GM12878 (cell line): Measurements from ENCODE around the gene PLEKHA7. TPM values are rescaled to one million over a fixed set of nuclear protein-coding genes. Genes with fewer than 3 reads are reported as not detected.

ENCODE experiments used
- ATAC-seq: fragments of 200-7000 bp; cut with Tn5 transposase; 3 replicates; pipeline ENCODE4 v1.9.1; 2020; ENCODE audit warnings: mild to moderate bottlenecking, moderate library complexity
- BruUV-seq: library from RNA; stranded (reverse); fragments of 400-500 nt; replicated peaks from 2 replicates; lab custom pipeline; 2021; lab: Mats Ljungman, UMichigan
- CTCF ChIA-PET: fragments of 300-600 bp; sonication (Branson Sonifier 250); formaldehyde crosslinking; extraction: SDS; loops from one replicate; lab custom pipeline; 2021; ENCODE audit warnings: inconsistent platforms; lab: Yijun Ruan, JAX
- POLR2A ChIA-PET: fragments of 350-600 bp; formaldehyde crosslinking; extraction: SDS; loops from one replicate; lab custom pipeline; 2021; ENCODE audit warnings: inconsistent platforms; lab: Charles Lee
- RAD21 ChIA-PET: fragments of 300-600 bp; sonication (Branson Sonifier 250); formaldehyde crosslinking; loops from one replicate; lab custom pipeline; 2023; ENCODE audit warnings: antibody characterized with exemption; ENCODE audit not compliant: unreplicated experiment; lab: Charles Lee
- SMC1A ChIA-PET: fragments of 300-600 bp; sonication (Branson Sonifier 250); formaldehyde crosslinking; loops from one replicate; lab custom pipeline; 2023; ENCODE audit not compliant: unreplicated experiment, uncharacterized antibody; lab: Charles Lee
- DNase-seq: peaks from one replicate; pipeline ENCODE4 v3.0.0-alpha.2; 2011; ENCODE audit warnings: low read depth, low spot score
- FAIRE-seq: peaks from 3 replicates; lab custom pipeline; 2011; peaks lifted over from hg19 to GRCh38; lab: Jason Lieb, UNC
- H2AFZ ChIP-seq: 2 replicates; pipeline ENCODE4 v1.6.0; 2011; ENCODE audit warnings: low read depth, low read length, control low read depth; ENCODE audit not compliant: control insufficient read depth
- H3K27ac ChIP-seq: 2 replicates; pipeline ENCODE4 v1.5.1; 2011; ENCODE audit warnings: control low read depth; ENCODE audit not compliant: control insufficient read depth, insufficient read depth
- H3K27me3 ChIP-seq, 2 experiments: replicated peaks in 1 of 2; 2 replicates each; pipeline versions ENCODE4 v1.6.0 to v1.6.1; 2011; ENCODE audit warnings: low read length in 1 of 2; ENCODE audit not compliant: control insufficient read depth in 2 of 2, insufficient read depth in 2 of 2
- H3K36me3 ChIP-seq, 2 experiments: 2 replicates each; pipeline ENCODE4 v1.5.1; 2011; ENCODE audit warnings: low read length in 1 of 2; ENCODE audit not compliant: control insufficient read depth in 2 of 2, insufficient read depth in 2 of 2
- H3K4me1 ChIP-seq: 2 replicates; pipeline ENCODE4 v1.6.1; 2011; ENCODE audit warnings: mild to moderate bottlenecking, low read length, moderate library complexity, mixed read lengths; ENCODE audit not compliant: control insufficient read depth, insufficient read depth
- H3K4me2 ChIP-seq: 2 replicates; pipeline ENCODE4 v1.6.0; 2011; ENCODE audit warnings: control low read depth; ENCODE audit not compliant: control insufficient read depth, insufficient read depth
- H3K4me3 ChIP-seq: fragments of 200-600 bp; sonication (generic); 2 replicates; pipeline ENCODE4 v1.5.1; 2016
- H3K79me2 ChIP-seq: 2 replicates; pipeline ENCODE4 v1.6.0; 2011; ENCODE audit warnings: low read length; ENCODE audit not compliant: control insufficient read depth, insufficient read depth
- H3K9ac ChIP-seq: 2 replicates; pipeline ENCODE4 v1.8.0; 2011; ENCODE audit warnings: low read length, control low read depth, mixed read lengths; ENCODE audit not compliant: control insufficient read depth, insufficient read depth
- H3K9me3 ChIP-seq: replicated peaks from 3 replicates; pipeline ENCODE4 v1.5.1; 2011; ENCODE audit warnings: mild to moderate bottlenecking, low read length; ENCODE audit not compliant: control insufficient read depth, insufficient read depth
- H4K20me1 ChIP-seq: 2 replicates; pipeline ENCODE4 v1.6.0; 2011; ENCODE audit not compliant: control insufficient read depth, insufficient read depth
- BRCA1 ChIP-seq: IDR thresholded peaks from 2 replicates; pipeline ENCODE4 v1.6.1; 2011; ENCODE audit warnings: low read depth, low read length, improper control_type of control experiment
- CBX5 ChIP-seq: sonication (generic); IDR thresholded peaks from 2 replicates; pipeline ENCODE4 v1.6.1; 2016; ENCODE audit warnings: low read depth, moderate library complexity, mild to moderate bottlenecking, inconsistent platforms
- CREB1 ChIP-seq: IDR thresholded peaks from 2 replicates; pipeline ENCODE4 v1.6.1; 2012; ENCODE audit warnings: low read depth, mild to moderate bottlenecking, inconsistent platforms
- CUX1 ChIP-seq: IDR thresholded peaks from 2 replicates; pipeline ENCODE4 v1.6.1; 2012; ENCODE audit warnings: improper control_type of control experiment, low read depth, low read length; ENCODE audit not compliant: insufficient replicate concordance
- DPF2 ChIP-seq: fragments of 450-650 bp; IDR thresholded peaks from 2 replicates; pipeline ENCODE4 v1.6.1; 2017; ENCODE audit warnings: mild to moderate bottlenecking
- EGR1 ChIP-seq, 2 experiments: IDR thresholded peaks; 1 replicate in 1 of 2; 2 replicates in 1 of 2; pipeline ENCODE4 v1.6.1; 2011 to 2012; ENCODE audit warnings: low read depth in 2 of 2, low read length in 2 of 2, borderline replicate concordance in 1 of 2, mild to moderate bottlenecking in 1 of 2, moderate library complexity in 1 of 2
- ESRRA ChIP-seq: IDR thresholded peaks from 2 replicates; pipeline ENCODE4 v1.6.1; 2012; ENCODE audit warnings: mild to moderate bottlenecking, low read length, improper control_type of control experiment
- IKZF2 ChIP-seq, 2 experiments: fragments of 450-650 bp; IDR thresholded peaks; 2 replicates each; pipeline ENCODE4 v1.6.1; 2017; ENCODE audit warnings: mild to moderate bottlenecking in 2 of 2, moderate library complexity in 2 of 2
- KDM1A ChIP-seq: fragments of 200-600 bp; sonication (generic); IDR thresholded peaks from 2 replicates; pipeline ENCODE4 v1.6.1; 2016; ENCODE audit warnings: borderline replicate concordance
- MEF2A ChIP-seq: IDR thresholded peaks from 2 replicates; pipeline ENCODE4 v1.6.1; 2011; ENCODE audit warnings: low read depth, mild to moderate bottlenecking, low read length, moderate library complexity; ENCODE audit not compliant: insufficient read depth
- MYC ChIP-seq: IDR thresholded peaks from 2 replicates; pipeline ENCODE4 v1.6.1; 2011; ENCODE audit warnings: mild to moderate bottlenecking, low read length, moderate library complexity, inconsistent platforms; ENCODE audit not compliant: insufficient read depth, insufficient replicate concordance, insufficient read length, severe bottlenecking
- NRF1 ChIP-seq: conservative IDR thresholded peaks from 2 replicates; pipeline ENCODE4 v1.6.1; 2011; ENCODE audit warnings: mild to moderate bottlenecking, low read depth, low read length, improper control_type of control experiment
- ZBED1 ChIP-seq: IDR thresholded peaks from 2 replicates; pipeline ENCODE4 v1.6.1; 2016; ENCODE audit warnings: borderline replicate concordance
- ZNF384 ChIP-seq: IDR thresholded peaks from 2 replicates; pipeline ENCODE4 v1.6.1; 2012; ENCODE audit warnings: low read depth, mild to moderate bottlenecking, low read length, improper control_type of control experiment, borderline replicate concordance
- WGBS: methylation state at CpG from one replicate; pipeline ENCODE4 v1.1.6; 2016; ENCODE audit warnings: low lambda C conversion rate; ENCODE audit not compliant: insufficient replicate concordance, insufficient coverage; ENCODE audit errors: missing lambda C conversion rate; 5-methylcytosine and 5-hydroxymethylcytosine counted together
- in situ Hi-C: fragments of 300-500 bp; cut with MboI; formaldehyde crosslinking; loops from 9 replicates; pipeline ENCODE4 v1.14.3; 2018; ENCODE audit warnings: mixed read lengths
- intact Hi-C: fragments of 100-400 bp; cut with micrococcal nuclease; formaldehyde crosslinking; loops from one replicate; pipeline ENCODE4 v1.14.2; 2022; ENCODE audit not compliant: unreplicated experiment
- polyA plus RNA-seq, 11 experiments: library from polyadenylated mRNA; depleted of rRNA in 4 of 11; unstranded in 6 of 11; stranded (reverse) in 5 of 11; fragments of >200 nt; fragmentation: Nextera tagmentation in 4 of 11; fragmentation: Illumina TruSeq in 1 of 11; extraction: Ambion mirVana in 4 of 11; extraction: Trizol in 1 of 11; gene quantifications; 1 replicate in 1 of 11; 2 replicates in 10 of 11; pipeline versions ENCODE4 v1.2.1 to v1.2.3, GENCODE V29; 2011 to 2016; ENCODE audit warnings: inconsistent platforms in 2 of 11, missing spikeins in 2 of 11, low read depth in 1 of 11
- total RNA-seq, 4 experiments: library from RNA; depleted of rRNA in 3 of 4; stranded (reverse); fragments of >200 nt in 3 of 4; fragmentation: Illumina TruSeq in 1 of 4; extraction: Trizol in 1 of 4; gene quantifications; 2 replicates each; pipeline versions ENCODE4 v1.2.1 to v1.2.3, GENCODE V29; 2013 to 2021
- TF ChIP-seq, protein P1 (sequence below): fragments of 450-650 bp; IDR thresholded peaks from 2 replicates; pipeline ENCODE4 v1.6.1; 2016; ENCODE audit warnings: mild to moderate bottlenecking

Gene PLEKHA7
- total and polyA plus RNA-seq, 10 of the 15 experiments (the other 5 are each of a cell fraction or from before 2014, with no cell fraction given) = 0.45 to 5.3 (median 2.1) TPM

DNA sequence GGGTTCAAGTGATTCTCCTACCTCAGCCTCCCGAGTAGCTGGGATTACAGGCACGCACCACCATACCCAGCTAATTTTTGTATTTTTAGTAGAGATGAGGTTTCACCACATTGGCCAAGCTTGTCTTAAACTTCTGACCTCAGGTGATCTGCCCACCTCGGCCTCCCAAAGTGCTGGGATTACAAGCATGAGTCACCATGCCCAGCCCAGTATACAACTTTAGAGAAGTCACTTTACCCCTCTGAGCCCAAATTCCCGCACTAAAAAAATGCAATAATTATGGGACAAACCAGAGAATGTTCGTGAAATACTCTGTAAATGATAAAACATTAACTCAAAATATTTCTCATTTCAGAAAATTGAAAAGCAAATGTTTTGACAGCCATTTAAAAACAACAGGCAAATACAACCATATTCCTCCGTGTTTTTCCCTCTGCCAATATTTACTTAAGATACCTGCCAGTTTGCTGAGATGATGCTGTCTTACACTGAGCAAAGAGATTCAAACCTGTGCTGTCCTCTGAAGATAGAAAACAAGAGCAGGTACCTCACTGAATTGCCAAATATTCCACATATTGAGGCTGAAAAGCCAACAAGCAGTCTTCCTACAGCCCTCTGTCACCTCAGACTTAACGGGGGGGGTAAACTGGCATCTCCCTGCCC, 9.6 kb downstream of the PLEKHA7 start (continued):
- TF ChIP-seq, protein P1, sequence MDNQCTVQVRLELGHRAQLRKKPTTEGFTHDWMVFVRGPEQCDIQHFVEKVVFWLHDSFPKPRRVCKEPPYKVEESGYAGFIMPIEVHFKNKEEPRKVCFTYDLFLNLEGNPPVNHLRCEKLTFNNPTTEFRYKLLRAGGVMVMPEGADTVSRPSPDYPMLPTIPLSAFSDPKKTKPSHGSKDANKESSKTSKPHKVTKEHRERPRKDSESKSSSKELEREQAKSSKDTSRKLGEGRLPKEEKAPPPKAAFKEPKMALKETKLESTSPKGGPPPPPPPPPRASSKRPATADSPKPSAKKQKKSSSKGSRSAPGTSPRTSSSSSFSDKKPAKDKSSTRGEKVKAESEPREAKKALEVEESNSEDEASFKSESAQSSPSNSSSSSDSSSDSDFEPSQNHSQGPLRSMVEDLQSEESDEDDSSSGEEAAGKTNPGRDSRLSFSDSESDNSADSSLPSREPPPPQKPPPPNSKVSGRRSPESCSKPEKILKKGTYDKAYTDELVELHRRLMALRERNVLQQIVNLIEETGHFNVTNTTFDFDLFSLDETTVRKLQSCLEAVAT = no peak
- TF ChIP-seq CREB1 (no peak), EGR1 (IDR thresholded peaks at IDR 0.05; ENCODE audit: borderline replicate concordance in 1 of 2, low read depth in 2 of 2, low read length in 2 of 2) (no peak), CBX5 (no peak), KDM1A (no peak), IKZF2 (IDR thresholded peaks at IDR 0.05) (no peak), BRCA1 (no peak), ZNF384 (no peak)
- TF ChIP-seq, all 136 proteins: peak for 0

- Histone ChIP-seq H2AFZ (no peak overlapping the region), H3K27ac (no peak overlapping the region), H3K9ac (no peak overlapping the region), H3K27me3 (no peaks in the 10 kb centered on the region), H3K36me3 (no peaks in the 10 kb centered on the region), H3K4me1 (no peaks in the 10 kb centered on the region), H3K4me2 (no peak overlapping the region), H3K79me2 (no peaks in the 10 kb centered on the region), H3K4me3 (no peak overlapping the region), H4K20me1 (no peaks in the 10 kb centered on the region), H3K9me3 (no peaks in the 10 kb centered on the region; the same call in 1 of the 3 replicates)
- no peak for FAIRE-seq
- WGBS = 2% methylated on average over 2 of the region's 2 CpGs
- POLR2A ChIA-PET = no interaction called here
- SMC1A ChIA-PET = interaction anchor here (0.9 kb wide), 1 partner anchor 66 kb away, joined by 3 read pairs; no protein-coding TSS in a partner anchor
- ATAC-seq = no peak
- in situ Hi-C loops (no loop called here), intact Hi-C loops (no loop called here)
- RAD21 ChIA-PET = no interaction called here
- no TSS peak for BruUV-seq
- CTCF ChIA-PET = interaction anchor here (0.7 kb wide), 1 partner anchor 59 kb away, joined by 4 read pairs; no protein-coding TSS in a partner anchor
- no peak for DNase-seq
- TF ChIP-seq ZBED1 = no peak
- TF ChIP-seq ESRRA = no peak
- TF ChIP-seq DPF2 = no peak
- no peak for TF ChIP-seq MEF2A
- no peak for TF ChIP-seq CUX1
- TF ChIP-seq MYC = no peak
- no peak for TF ChIP-seq NRF1
Measured at GRCh38 chr11:17003426-17003825, 10.8 kb downstream of the PLEKHA7 start.
